Activated CD4-positive, alpha-beta T cell treated with anti-CD3 and anti-CD28 coated beads, Interleukin-2, amount 50 U/mL, for 16 hours (primary cell): Measurements from ENCODE around the gene FAM81B.
A peak's percentile ranks its signal among the peaks of the same experiment; 100 is the strongest.

Experiments
- DNase-seq: peaks from one replicate; pipeline ENCODE4 v3.0.0-alpha.2; 2020

The FAM81B gene

DNA sequence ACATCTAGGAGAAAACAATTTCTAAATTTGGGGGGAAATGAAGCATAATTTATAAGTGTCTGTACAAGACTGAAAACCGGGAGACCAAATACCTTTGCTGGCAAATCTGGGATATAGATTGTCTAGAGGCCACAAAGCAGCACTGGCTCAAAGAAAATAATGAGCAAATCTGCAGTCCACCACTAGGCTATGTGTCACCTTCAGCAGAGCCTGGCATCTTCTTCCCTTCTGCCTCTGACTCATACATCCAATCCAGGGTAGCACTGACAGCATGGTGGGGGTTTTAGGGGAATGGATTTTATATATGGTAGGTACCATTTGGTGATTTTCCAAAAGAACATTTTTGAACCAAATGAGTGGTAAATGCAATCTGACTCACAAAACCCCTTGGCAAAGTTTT, 12.8 kb downstream of the FAM81B start:
- DNase-seq, result no peak

GRCh38 chr5:95406426-95407090, 15.4 kb downstream of the FAM81B start:
- no peak for DNase-seq

DNA sequence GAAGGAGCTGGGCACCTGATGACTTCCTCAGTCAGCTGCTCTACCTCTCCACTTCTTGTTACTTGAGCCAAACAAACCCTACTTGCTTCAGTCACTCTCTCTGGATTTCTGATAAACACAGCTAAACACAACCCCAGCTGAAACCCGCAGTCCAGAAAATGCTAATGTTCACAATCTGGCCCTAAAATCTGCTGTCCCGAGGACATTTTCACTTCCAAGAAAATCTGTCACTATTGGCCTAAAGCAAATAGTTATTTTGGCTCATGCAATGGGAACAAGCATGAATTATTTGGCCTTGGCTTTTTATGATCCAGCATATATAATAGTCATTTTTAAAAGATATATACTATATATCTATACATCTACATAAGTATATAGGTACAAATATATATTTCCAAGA, 19.1 kb downstream of the FAM81B start:
- DNase-seq, result no peak

DNA sequence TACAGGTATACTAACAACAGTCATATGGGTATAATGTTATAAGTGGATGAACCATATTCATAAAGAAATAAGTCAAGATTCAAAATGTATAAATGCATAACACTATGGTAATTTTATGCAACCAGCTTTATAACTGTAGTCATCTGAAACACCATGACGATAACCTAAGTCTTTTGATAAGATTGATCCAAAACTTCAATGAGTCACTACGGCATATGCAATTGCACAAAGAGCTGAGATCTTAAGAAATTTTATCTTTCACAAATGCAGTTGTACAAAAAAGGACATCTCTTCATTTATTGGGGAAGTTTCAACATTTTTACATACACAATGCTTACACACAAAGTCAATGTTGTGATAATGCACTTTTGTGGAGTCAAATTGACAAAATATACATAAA, 20.3 kb downstream of the FAM81B start:
- no peak for DNase-seq

DNA sequence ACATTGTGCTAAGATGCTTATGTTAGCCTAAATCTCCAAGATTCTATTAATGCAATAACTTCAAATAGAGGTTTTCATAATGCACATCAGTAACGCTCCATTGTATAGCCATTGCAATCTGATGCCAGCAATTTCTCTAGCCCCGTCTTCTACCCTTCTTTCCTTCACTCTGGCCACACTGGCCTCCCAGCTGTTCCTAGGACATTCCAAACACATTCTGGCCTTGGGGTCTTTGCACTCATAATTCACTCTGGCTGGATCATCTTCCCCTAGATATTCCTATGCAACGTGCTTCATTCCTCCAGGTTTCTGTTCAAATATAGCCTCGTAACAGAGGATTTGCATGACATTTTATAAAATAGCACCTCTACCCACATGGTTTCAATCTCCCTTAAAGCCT, 23.3 kb downstream of the FAM81B start:
- no peak for DNase-seq

DNA sequence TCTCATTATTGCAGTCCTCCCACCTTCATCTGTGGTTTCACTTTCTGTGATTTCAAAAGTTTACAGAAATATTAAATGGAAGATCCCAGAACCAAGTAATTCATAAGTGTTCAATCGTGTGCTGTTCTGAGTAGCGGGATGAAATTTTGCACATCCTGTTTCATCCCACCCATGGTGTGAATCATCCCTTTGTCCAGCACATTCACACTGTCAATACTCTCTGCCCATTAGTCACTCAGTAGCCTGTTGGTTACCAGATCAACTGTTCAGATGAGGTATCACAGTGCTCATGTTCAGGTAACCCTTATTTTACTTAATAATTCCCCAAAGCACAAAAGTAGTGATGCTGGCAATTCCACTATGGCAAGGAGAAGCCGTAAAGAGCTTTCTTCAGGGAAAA, 26.8 kb downstream of the FAM81B start:
- DNase-seq, result no peak

- DNase-seq, result no peak
Measured at GRCh38 chr5:95422838-95423237, 31.7 kb downstream of the FAM81B start.

- no peak for DNase-seq
Measured at GRCh38 chr5:95424016-95424415, 32.9 kb downstream of the FAM81B start.

DNA sequence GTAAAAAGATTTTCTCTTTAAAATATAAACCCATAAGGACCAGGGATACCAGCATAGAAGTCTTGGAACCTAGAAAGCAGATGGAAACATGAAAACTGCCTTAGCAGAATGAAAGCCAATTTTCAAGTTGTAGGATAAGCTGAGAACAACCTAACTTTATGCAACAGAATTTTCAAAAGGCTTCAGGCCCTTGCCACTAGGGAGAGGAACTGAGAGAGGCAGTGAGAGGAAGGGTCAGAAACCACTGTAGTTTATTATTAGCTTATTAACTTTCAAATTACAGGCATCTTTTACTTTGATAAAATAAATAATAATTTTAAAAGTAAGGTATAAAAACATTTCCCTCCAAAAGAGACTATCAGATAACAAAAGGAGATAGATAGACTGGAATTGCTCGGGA, 33.4 kb downstream of the FAM81B start:
- DNase-seq, result no peak

- peak; percentile 5 for DNase-seq
Measured at GRCh38 chr5:95426227-95426626, 35.1 kb downstream of the FAM81B start.

- DNase-seq, result no peak
Measured at GRCh38 chr5:95432779-95433178, 41.6 kb downstream of the FAM81B start.

DNA sequence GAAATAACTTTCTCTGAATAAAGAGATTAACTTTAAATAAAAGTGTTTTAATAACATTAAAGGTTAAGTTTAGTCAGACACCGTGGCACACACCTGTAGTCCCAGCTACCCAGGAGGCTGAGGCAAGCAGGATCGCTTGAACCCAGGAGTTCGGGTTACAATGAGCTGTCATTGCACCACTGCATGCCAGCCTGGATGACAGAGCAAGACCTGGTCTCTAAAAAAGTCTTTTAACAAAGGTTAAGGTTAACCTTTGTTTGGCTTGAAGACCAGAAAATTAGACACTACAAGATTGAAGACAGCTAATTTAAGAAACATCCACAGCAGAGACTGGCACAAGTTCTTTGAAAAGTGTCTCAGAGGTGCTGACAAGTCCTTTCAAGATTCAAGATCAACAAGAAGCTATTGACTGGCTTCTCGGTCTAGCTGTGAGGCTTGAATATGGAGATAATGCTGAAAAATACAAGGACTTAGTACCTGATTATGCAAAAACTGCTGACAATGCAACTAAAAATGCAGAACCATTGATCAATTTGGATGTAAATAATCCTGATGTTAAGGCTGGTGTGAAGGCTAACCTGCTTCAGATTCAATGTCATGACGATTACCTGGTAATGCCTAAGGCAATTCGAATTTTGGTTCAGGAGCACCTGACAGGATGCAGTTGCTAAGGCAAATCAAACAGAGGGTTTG, 48.8 kb downstream of the FAM81B start:
- no peak for DNase-seq

- DNase-seq, result no peak
Measured at GRCh38 chr5:95440825-95441224, 49.7 kb downstream of the FAM81B start.

- DNase-seq, result no peak
Measured at GRCh38 chr5:95441636-95442035, 50.5 kb downstream of the FAM81B start.

DNA sequence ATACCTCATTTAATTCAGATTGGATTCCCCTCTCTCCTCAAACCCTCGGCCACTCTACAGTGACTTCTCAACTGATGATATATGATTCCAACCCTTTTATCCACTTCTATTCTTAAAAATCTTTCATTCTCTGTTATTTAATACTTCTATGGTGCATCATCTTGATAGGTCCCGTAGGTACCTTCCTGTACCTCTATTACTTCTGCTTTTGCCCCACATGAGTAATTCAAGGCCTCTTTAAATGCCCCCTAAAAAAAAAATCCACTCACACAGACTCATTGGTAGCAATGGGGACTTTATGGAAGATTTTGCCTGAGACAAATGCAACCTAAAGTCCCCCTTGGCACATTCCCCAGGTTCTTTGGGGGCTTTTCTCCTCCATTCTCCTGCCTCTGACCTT, 54.3 kb downstream of the FAM81B start:
- DNase-seq, result no peak

DNA sequence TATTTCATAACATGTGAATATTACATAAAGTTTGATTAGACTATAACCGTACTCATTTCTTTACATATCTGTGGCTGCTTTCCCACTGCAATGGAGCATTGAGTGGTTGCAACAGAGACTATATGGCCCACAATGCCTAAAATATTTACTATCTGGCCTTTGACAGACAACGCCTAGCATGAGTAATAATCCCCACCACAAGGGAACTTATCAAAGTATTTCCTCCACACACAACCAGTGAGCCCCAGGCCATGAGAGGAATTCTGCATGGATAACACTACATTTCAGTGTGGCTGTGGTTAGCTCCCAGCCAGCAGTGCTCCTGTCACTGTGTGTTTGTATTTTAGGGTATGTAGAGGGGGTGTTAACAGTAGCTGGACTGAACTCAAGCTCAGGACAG, 54.8 kb downstream of the FAM81B start:
- DNase-seq, result no peak

- DNase-seq, result no peak
Measured at GRCh38 chr5:95446560-95447221, 55.5 kb downstream of the FAM81B start.

DNA sequence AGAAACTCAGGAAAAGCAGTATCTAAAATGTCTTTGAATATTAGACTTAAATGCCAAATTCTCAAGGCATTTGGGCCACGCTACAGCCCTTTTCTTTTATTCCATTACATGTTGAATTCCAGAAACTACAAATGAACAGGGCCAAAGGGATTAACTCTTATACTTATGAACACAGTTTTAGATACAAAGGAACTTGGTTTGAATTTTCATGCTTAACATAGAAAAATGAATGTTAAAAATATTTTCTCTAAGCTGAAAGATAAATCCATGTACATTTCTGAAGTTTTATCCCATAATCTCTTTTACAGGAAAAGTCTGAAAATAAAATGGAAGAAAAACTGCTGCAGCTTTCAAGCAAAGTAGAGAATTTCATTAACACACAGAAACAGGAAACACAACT, 56.8 kb downstream of the FAM81B start:
- DNase-seq, result no peak

DNA sequence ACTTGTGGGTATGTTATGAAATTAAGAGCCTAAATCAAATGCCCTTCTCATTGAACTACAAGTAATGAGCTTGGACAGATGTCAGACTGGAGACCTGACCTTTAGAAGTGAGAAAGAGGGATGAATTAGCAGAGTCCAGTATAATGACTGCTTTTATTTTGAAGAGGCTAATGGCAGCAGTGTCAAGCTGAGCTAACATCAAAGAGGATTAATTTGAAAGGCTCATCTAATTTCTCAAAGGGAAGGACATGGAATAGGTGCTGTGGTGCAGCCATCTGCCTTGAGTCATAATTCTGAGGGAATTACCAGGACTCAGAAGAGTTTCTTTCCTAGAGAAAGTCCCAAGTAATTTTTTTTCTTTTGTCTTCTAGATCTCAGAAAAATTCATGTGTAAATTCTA, 57.6 kb downstream of the FAM81B start:
- DNase-seq, result no peak

DNA sequence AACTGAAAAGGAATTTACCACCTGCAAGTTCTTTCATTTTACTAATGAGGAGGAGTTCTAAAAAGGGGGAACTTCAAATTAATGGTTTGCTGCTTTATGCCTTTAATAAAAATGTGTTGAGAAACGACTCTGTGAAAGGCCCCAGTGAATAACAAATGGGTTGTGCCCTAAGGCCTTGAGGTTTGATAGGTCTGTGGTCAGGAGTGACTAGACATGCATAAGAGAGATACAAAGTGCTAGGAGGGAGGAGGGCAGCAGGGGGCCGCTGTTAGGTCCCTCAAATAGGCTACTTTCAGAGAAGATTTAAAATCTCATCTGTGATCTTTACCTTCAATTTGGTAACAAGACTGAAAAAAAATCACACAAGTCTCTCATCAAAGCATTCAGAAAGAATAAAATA, 58.3 kb downstream of the FAM81B start:
- no peak for DNase-seq

DNA sequence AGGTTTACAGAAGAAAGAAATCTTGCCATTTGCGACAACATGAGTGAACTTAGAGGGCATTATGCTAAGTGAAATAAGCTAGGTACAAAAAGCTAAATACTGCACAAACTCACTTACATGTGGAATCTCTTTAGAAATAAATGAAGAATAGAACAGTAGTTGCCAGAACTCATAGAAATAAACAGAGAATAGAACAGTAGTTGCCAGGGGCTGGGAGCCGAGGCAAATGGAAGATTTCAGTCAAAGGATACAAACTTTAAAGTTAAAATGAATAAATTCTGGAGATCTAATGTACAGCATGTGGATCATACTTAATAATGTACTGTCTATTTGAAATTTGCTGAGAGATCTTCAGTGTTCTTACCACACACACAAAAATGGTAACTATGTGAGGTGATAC, 63.4 kb downstream of the FAM81B start:
- DNase-seq, result no peak

DNA sequence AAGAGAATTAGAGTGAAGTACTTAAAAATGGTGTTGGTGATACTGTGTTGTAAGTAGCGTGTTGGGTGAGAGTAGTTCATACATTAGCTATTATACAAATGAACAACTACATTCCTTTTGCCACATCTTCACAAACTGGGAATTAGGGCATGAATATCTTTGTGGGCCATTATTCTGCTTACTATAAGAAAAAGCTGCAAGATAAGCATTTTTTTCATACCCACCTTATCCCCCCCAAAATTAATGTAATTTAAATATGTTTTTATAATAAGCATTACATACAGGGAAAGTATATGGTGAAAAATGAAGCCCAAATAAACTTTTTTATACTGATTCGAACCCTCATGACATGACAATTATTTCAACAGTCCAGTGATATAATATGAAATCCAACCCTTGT, 69.5 kb downstream of the FAM81B start:
- no peak for DNase-seq

DNA sequence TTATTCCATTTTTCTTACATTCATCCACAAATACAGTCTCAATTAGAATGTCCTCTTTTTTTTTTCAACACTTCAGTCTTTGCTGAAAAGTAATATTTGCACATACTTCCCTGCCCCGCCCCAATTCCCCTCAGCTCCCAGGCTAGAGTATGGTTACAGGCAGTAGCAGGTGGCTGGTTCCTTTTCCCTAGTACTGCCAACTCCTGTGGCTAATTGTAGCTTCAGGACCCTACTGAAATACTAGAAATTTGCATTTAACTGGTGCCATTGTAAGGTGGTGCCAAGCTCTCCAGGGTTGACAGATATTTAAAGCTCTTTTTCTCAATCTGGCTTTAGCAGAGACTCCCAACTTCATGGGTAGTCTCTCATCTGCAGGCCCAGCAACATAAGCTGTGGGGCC, 80.3 kb downstream of the FAM81B start:
- no peak for DNase-seq

GRCh38 chr5:95471942-95472341, 80.8 kb downstream of the FAM81B start:
- DNase-seq, result no peak

GRCh38 chr5:95484421-95484820, 93.3 kb downstream of the FAM81B start:
- no peak for DNase-seq
